ENCODE results near the gene KIF1C.
A peak's percentile ranks its signal among the peaks of the same experiment; 100 is the strongest.

Gene KIF1C

DNA sequence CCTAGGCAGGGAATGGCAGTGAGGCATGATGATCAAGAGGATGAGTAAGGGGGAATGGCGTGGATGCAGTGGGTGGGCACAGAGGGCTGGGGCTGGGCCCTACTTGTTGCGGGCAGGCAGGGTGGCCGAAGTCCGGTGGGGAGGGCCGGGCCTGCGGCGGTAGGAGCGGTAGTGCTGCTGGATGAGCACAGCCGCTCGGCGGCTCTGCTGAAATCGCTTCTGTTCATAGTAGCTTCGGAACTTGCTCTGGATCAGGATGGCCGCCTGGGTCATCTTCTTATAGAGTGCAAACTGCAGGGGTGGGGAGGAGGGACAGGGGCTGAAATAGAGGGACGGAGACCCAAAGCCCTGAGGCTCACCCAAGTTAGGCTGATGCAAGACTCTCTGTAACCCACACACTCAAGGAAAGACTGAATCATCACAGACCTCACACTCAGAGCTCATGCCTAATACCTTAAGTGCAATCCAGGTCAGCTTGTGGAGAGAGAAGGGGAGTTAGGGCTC, 28.7 kb upstream of the KIF1C start:
- peak in 1 of 2 donors; percentile 18 for DNase-seq (ENCODE audit: low read depth in 2 of 2)

DNA sequence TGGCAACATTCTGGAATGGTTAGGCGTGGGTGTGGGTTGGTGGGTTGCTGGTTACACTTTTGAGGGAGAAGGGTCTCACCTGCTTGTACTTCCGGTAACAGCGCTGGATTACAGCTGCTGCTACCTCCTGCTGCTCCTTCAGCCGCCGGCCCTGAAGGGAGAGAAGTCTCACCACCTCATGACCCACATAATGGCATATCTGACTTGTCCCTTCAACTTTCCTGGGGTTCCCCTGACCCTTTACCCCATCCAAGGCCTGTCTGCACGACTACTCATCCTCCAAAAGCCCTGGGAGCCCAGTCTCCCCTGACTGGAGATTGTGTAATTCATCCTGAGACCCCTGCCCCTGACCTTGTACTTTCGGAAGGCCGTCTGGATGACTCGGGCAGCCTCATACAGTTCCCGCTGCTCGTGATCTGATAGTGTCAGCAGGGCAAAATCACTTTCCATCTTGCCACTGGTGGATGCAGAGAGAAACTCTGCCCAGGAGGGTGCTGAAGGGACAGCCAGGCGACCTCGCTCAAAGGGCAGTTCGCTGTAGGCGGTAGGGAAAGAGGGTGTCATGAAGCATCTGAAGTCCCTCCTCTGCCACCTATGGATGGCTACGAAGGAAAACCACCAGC, 28.1 kb upstream of the KIF1C start:
- DNase-seq (ENCODE audit: low read depth in 2 of 2) = no peak

DNA sequence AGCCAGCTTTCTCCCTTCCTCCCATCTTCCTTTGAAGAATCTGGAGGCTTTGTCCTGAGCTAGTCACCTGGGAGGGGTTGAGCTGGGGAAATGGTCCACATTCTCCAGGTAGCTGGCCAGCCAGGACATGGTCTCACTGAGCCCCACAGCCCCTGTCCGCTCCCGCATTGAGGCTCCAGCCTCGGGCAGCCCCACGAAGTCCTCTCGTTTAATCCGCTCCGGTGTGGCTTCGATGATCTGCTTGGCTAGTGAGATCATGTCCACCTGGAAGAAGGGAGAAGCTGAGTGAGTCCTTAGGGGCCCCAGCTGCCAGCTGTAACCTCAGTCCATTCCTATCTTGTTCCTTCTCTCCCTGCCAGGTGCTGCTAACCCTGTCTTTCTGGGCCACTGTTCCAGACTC, 27.5 kb upstream of the KIF1C start:
- DNase-seq (ENCODE audit: low read depth in 2 of 2) = no peak

DNA sequence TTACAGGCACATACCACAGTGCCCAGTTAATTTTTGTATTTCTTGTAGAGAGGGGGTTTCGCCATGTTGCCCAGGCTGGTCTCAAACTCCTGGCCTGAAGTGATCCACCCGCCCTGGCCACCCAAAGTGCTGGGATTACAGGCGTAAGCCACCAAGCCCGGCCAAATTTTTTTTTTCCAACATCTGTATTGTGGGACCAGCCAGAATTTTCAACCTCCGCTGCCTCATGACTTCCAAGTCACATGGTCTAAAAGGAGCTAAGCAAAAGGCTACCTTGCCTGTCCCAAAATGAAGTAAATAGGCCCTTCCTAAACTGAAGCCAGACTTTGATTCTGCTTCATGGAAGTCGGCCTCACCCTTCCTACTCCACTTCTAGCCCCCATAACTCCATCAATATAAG, 25.9 kb upstream of the KIF1C start:
- DNase-seq (ENCODE audit: low read depth in 2 of 2) = no peak

DNA sequence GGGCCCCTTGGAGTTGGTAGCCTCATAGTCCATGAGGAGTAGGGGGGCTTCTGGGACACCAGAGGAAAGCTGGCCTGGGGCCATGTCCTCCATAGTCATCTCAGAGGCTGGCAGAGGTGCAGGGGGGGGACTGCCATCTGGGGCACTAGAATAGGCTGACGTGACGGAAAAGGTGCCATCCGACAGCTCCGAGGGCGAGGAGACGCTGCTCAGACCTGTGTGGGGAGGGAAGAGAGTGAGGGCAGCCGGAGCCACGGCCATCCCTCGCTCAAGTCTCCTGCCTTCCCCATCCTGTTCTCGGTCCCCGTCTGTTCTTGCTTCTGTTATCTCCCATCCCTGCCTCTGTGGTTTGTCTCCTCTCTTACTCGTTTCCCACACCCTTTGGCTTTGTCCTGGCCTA, 25.4 kb upstream of the KIF1C start:
- no peak for DNase-seq (ENCODE audit: low read depth in 2 of 2)

DNA sequence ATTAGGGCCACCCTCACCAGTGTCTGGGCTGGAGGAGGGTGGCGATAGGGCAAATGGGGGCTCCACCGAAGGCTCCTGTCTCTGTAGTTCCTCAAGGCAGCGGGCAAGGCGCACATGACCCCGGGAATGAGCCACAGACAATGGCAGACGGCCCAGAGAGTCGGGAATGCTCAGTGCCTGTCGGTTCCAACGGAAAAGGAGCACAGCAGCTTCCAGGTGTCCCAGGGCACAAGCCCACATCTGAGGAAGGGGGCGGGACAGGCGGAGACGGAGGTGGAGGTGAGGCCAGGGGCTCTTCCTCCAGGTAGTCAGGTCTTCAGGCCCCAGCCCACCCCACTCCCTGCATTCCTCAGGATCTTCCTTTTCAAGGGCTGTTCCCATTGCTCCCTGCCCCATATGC, 25.0 kb upstream of the KIF1C start:
- DNase-seq (ENCODE audit: low read depth in 2 of 2) = no peak

DNA sequence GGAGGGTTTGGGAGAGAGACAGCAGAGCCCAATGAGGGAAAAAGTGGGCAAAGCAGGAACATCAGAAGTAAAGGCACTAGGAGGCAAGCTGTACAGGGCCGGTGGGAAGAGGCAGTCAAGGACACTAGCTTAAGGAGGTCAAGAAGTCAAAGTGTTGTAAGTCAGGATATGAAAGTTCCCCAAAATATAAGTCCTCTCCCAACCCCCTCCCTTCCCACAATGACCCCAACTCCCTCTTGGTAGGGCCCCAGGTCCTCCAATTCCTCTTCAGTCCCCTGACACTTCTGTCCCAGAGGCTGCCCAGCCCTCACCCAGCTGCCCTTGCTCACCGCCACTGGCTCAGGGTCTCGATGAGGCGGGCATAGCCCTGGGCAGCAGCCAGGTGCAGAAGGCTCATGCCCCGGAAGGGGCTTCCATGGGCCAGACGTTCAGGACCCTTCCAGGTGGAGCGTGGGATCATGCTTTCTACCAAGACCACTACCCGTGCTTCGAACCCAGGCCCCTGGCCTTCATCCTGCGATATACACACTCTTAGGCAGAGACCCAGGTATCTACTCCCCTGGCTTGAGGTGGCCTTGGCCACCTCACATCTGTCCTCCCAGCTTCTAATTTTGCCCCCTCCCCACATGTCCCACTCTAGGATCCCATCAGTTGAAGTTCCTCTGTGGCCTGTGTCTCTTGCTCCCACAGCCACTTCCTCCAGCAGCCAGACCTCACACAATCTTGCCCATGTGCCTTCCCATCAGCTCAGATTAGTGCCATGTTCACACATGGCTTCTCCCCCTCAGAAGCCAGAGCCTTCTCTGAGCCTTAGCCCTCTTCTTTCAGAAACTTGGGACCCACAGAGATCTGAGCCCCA, 24.3 kb upstream of the KIF1C start:
- DNase-seq (ENCODE audit: low read depth in 2 of 2) = no peak

DNA sequence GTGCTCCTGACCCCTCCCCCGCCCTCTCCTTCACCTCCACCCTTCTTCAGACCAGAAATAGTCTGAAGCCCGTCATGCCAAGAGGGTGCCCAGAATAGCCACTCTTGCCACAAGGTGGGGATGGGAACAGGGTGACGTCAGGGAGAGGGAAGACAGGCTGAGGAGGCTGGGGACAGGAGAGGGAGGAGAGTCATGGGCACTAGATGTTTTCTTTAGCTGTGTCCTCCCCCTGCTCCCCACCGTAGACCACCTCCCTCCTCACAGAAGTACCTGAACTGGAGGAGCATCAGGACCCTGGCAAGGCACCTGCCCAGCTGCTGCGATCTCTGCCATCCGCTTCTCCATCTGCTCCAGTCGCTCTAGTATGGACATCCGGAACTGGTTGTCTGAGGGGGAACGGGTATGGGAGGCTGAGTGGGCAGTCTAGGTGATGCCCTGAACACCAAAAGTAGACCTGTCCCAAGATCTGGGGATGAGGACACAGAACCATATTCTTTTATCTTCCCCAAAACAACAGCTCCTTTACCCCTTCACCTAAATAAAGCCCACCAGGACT, 23.6 kb upstream of the KIF1C start:
- DNase-seq (ENCODE audit: low read depth in 2 of 2) = no peak

DNA sequence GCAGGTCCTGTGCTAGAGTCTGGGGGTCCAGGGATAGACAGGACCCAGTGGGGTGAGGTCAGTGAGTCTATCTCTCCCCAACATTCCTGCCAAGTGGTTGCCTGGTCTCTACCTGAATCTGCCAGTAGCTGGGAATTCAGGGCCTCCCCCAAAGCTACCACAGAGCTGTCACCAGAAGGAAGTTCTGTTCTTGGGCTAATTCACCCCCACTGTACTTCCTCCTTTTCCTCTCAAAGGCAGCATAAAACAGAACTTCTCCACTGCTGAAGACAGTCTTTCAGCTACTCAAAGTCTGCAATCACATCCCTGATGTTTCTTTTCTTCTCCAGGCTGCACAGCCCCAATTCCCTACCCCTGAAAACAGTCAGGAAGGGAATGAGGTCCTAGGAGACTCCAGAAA, 19.0 kb upstream of the KIF1C start:
- DNase-seq (ENCODE audit: low read depth in 2 of 2) = no peak

DNA sequence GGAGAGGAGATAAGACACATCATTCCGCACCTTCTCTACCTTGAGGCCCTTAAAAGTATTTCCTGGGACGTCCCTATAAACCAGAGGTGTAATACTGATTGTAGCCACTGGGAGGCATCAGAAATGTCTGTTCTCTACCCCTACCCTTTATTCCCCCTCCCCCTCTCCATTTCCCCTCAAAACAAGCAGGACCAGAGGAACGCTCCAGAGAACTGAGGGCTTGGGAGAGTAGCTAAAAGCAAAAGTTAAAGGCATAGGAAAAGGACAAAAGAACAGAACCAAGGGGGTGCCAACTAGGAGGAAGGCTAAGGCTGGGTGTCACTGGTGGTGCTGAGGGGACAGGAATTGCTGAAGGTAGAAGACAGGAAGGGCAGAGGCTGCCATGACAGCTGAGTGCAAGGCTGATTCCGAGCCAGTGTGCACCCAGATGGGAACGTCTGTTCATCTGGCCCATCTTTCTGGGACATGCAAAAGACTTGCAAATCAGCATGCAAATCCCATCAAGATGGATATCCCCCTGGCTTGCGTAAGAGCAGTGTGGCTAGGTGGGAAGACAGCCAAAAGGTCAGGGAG, 17.0 kb upstream of the KIF1C start:
- peak in 1 of 2 donors; percentile 53 for DNase-seq (ENCODE audit: low read depth in 2 of 2)

DNA sequence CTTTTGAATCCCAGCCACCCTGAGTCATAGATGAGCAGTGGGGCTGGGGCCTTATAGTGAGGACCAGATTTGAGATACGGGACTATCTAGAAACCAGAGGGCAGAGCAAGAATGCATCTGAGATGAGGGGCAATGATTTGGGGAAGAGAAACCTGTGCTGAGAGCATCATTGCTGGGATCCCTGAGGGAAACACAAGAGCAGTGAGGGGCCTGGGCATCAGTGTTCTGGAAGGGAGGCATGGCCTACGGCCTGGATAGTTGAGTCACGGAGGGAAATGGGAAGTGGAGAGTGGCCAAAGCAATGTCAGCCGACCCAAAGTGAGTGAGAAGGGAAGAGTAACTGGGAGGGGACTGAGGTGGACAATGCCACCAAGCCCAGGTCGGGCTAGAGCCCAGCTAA, 15.4 kb upstream of the KIF1C start:
- DNase-seq (ENCODE audit: low read depth in 2 of 2) = no peak

DNA sequence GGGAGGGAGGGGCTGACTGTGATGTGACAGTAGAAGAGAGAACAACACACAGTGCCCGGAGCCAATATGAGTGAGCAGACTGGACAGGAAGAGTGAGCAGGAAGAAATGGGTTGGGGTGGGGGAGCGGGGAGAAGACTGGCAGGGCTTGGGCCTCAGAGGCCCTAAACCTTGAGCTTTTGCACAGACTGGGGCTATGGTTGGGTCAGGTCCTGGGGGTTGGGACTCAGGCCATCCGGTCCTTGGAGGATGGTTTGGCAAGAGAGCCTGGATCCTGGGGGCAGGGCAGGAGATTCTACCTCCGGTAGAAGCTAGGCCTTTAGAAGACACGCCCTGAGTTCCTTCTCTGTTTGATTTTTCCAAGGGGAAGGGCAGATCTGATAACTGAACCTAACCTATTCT, 11.3 kb upstream of the KIF1C start:
- no peak for DNase-seq (ENCODE audit: low read depth in 2 of 2)

DNA sequence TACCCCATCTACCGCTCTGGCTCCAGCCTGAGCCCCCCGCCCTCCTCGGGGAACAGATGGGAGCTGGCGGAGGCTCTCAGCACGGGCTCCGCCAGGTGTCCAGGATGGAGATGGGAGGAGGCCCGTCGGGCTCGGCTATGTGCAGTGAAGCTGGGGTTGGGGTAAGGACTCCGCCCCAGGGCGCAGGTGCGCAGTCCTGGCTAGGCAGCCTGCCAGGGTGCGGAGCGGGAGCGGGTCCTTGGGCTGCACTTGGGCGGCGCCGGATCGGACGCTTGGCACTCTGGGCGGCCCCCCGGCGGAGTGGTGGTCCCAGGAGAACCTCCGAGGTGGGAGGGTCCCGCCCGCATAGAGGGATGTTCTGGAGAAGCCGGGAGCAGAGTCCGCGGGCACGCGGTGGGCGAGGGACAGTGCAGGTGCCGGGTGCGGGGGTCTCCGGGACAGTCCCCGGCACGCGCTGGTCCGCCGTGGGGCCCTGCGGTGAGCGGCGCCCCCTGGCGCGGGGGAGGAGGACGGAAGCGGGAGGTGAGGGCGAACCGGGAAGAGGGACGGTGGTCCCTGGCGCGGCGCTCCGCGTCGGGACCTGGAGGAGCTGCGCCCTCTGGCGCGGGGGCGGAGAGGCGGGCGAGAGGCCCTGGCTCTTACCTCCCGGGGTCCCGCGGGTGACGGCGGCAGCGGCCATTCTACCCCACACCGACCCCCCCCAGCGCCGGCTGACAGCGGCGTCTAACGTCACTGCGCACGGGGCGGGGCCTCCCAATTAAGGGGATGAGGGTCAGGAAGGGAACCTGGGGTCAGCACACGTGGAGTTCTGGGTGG, 10.6 kb upstream of the KIF1C start, which contains the start of gene CAMTA2:
CAMTA2 (minus strand) TSS at position 725 of the 816 bp plus-strand sequence. CDS start 1,453 bp downstream, outside the sequence.
- peak; percentile 76 to 92 for DNase-seq (ENCODE audit: low read depth in 2 of 2)

DNA sequence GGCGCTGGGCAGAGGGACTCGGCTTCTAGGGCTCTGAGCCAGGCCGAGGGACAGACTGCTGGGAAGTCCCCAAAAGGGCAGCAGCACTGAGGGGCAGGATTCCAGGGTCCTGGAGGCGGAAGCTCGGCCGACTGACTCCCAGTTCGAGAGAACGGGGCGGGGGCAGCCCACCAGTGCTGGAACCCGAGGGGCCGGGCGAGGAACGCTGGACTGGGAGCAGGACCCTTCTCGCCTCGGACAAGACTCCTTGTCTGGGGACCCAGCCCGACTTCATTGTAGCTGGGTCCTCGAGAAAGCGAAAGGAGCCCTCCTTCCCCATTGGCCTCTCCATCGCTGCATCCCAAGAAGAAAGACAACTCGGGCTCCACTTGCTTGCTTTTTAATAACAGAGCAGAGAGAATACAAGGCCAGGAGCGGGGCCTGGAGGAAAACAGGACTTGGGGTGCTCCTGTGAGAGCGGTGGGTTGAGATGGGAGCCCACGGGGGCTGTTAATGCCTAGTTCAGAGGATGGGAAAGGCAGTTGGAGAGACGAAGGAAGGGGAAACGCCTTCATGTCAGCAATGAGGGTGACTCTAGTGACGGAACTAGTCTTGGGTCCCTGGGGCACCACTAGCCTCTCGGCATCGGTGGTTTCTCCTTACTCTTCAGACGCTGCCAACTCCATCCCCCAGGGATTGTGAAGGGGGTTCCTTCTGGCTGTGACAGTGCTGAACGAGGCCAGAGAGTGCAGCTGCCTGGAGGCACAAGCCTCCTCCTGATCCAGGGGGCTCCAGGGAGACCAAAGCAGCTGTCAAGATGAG, 9.8 kb upstream of the KIF1C start:
- DNase-seq (ENCODE audit: low read depth in 2 of 2) = no peak

DNA sequence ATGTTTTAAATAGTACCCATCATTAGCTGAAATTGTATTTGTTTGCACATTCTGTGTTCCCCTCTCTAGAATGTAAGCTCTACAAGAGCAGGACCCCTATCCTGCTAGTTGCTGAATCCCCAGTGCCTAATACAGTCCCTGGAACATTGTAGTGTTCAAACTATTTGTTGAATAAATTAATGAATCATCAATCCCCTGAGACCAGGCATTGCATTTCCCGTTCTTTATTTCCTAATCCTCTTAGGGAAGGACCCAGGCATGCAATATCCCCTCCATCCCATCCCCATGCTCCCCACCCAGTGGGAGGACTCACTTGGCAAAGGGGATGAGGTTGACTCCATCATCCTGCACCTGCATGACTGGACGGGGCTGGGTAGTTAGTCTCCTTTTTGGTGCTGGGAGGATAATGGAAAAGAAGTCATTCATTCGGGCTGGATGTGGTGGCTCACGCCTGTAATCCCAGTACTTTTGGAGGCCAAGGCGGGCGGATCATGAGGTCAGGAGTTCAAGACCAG, 3.6 kb upstream of the KIF1C start:
- DNase-seq (ENCODE audit: low read depth in 2 of 2) = no peak

DNA sequence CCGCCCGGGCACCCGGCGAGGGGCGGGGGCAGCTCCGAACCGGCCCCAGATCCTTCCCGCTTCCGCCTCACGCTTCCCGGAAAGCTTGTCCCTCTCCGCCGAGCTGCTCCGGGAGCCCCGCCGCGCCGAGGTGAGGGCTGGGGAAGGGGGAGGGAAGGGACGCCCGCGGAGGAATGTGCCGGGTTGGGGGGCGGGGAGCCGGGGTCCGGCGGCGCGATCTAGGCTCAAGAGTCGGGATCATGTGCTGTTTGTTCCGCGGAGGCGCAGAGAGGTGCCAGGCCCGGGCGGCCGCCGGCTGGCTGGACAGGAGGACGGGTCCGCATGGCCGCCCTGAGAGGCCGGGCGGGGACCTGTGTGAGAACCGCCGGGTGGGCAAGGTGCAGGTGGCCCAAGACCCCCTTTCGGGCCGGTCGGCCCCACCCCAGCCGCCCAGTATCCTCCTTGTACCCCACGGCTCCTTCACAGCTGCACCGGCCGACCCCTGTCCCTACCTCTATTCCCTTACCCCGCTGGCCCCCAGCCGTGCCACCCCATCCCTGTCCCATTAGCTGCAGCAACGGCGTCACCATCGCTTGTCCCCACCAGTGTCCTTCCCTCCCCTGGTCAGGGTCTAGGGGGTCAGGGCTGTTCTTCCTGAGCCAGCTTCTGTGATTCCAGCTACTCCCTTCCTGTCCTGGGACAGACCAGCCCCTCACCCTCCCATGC, 429 bp downstream of the KIF1C start:
- DNase-seq (ENCODE audit: low read depth in 2 of 2) = peak in 1 of 2 donors; percentile 33

DNA sequence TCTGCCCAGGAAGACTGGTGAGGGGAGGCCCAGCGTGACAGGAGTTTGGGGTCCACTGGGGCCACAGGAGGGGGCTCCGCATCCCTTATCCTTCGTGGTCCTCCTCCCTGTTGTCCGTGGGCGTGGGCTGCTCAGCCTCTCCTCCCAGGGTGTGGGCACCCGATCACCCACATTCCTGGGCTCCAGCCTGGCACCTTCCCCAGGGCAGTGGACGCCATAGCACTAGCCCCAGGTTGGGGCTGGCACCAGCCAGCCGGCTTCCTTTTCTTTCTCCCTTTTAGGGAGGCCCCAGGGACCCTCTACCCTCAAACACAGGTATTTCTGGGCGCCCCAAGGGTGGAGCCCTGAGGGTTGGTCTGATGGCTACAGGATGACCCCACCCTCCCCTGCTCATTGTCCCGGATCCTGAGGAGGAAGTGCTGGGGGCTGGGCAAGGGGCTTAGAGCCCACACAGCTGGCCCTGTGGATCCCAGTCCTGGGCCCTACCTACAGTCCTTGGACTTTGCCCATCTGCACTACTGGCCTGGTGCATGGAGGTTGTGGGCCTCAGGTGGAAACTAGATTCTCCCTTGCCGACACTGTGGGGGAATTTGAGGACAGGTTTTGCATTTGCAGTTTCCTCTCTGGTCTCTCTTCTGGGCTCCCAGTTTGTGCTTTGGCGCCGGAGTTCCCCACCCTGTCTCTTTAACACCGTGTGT, 1.1 kb downstream of the KIF1C start:
- DNase-seq (ENCODE audit: low read depth in 2 of 2) = no peak

DNA sequence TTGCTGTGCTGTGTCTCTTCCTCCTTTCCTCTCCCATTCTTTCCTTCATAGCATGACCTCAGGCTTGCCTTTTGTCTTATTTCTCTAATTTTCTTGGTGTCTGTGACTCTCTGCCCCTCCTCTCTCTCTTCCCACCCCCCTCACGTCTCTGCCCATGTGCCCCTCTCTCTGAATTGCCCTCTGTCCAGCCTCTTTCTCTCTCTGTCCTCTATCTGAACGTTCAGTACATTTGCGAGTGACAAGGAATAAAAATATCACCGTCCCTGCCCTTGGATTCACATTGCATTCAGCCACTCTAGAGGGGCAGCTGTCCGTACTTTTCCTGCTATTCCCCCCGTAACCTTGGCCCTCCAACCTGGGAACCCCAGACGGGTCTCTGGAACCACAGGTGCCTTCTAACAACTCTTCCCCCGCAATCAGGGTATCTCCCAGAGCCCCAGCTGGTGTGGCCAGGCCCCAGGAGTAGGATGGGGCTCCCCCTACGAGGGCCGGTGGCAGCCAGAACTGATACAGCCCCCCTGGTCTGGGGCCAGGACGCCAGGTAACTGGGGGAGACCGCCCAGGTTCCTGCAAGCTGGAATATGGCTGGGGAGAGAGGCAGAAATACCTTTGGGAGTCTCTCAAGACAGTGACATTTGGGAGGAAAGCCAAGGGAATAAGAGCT, 1.8 kb downstream of the KIF1C start:
- DNase-seq (ENCODE audit: low read depth in 2 of 2) = no peak

DNA sequence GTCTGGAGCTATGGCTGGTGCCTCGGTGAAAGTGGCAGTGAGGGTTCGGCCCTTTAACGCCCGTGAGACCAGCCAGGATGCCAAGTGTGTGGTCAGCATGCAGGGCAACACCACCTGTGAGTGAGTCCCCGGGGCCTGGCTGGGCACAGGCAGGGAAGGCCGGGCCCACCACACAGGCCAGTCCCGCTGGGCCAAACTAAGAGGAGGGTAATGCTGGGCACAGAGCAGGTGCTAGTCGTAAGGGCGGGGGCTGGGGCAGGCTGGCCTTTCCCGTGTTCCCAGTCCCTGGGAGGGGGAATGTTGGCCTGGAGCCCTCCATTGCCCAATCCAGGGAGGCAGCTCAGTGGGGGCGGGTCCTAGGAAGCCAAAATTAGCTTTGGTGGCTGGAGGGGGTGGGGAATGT, 2.5 kb downstream of the KIF1C start:
- DNase-seq (ENCODE audit: low read depth in 2 of 2) = no peak
